SKM-1 treated with dmso at 0.1 percent for 144 hours (cell line): ENCODE measurements around the gene NDUFC1.

Experiments used
- DNase-seq: peaks from one replicate; lab custom pipeline; 2025; ENCODE audit not compliant: unreplicated experiment; lab: John Stamatoyannopoulos, UW

Gene NDUFC1

GRCh38 chr4:139253046-139253445, 49.2 kb downstream of the NDUFC1 start:
- DNase-seq, result no peak

DNA sequence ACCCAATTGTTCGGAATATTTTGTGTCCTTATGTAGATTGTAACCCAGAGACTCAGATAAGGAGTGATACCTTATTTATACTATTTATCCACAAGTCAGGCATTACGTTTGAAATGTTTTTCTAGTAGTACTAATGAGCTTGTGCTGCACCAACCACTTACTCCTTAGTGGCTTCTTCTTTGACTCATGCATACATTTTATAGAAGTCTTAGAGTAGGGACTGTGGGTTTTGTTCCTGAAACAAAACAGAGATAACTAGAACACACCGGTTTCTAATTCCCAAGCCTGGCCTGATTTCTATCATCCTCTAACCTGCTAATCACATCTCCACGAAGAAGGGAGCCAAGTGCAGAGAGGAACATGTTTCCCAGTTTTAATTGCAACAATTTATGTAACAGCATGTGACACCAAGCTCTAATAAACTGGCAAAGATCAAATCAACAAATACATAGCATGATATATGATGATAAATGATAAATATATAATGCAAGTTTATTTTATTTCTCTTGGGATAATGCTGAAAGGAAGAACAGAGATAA, 54.5 kb downstream of the NDUFC1 start:
- DNase-seq, result no peak

DNA sequence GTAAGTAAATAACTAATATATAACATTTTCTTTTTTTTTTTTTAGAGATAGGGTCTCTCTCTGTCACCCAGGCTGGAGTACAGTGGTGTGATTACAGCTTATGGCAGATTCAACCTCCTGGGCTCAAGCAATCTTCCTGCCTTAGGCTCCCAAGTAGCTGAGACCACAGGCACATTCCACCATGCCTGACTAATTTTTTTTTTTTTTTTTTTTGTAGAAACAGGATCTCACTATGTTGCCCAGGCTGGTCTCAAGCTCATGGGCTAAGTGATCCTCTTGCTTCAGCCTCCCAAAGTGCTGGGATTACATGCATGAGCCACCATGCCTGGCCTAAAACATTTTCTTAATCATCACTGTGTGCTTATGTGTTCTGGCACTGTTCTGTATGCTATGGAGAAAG, 55.0 kb downstream of the NDUFC1 start:
- no peak for DNase-seq

DNA sequence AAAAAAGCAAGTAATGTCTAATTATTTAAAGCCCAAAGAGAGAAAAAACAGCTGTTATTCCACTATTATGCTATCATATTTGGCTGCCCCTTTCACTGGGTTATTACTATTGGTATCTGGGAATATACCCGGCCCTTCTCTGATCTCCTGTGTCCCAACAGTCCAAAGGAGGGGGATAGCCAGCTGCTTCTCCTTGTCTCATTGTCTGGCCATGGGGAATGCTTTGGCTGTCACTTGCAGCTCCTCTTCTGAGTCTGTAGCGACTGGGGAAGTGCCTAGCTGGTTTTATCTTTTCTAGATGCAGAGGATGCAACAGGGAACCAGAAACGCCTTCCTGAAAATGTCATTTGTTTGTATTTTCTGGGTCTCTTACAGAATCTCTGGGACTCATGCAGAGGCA, 56.1 kb downstream of the NDUFC1 start:
- DNase-seq, result no peak

GRCh38 chr4:139245590-139245989, 56.7 kb downstream of the NDUFC1 start:
- no peak for DNase-seq

DNA sequence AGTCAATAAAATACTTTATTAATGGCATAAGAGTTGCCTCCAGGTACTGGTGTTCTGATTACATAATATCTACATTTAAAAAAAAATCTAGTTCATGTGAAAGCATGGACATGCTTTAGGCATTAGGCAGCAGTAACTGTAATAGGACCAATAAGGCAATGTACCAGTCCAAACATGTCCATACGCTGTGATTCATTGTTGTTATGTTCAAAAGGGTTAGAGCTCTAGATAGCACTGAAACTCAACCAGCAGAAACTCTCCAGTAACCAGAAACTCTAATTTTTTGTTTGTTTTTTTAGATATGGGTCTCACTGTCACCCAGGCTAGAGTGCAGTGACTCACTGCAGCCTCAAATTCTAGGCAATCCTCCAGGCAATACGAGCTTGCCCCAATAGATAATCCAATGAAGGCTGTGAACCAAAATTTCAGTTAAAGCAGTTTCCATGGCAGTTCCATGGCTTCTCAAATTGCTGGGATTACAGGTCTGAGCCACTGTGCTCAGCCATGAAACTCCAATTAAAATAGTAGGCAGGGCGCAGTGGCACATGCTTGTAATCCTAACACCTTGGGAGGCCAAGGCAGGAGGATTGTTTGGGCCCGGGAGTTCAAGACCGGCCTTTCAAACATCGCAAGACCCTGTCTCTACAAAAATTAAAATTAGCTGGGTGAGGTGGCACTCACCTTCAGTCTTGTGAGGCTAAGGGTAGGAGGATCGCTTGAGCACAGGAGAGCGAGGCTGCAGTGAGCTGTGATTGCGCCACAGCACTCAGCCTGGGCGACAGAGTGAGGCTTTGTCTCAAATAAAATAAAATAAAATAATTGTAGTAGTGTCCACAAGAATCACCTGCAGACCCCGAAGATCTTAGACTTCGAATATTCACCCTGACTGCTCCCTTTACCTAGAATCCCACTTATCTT, 58.6 kb downstream of the NDUFC1 start:
- no peak for DNase-seq

- DNase-seq, result no peak
Measured at GRCh38 chr4:139242511-139243051, 59.7 kb downstream of the NDUFC1 start.

GRCh38 chr4:139241784-139242151, 60.5 kb downstream of the NDUFC1 start:
- DNase-seq, result no peak

- no peak for DNase-seq
Measured at GRCh38 chr4:139241086-139241783, 61.0 kb downstream of the NDUFC1 start.
